NT2/D1 (cell line): ENCODE data around the gene ATXN2L.

ENCODE experiments used
- SUZ12 ChIP-seq: IDR thresholded peaks from 2 replicates; pipeline ENCODE4 v1.6.1; 2011; ENCODE audit not compliant: insufficient read length, insufficient read depth; ENCODE audit errors: extremely low read depth
- YY1 ChIP-seq: IDR thresholded peaks from 2 replicates; pipeline ENCODE4 v1.6.1; 2011; ENCODE audit not compliant: insufficient read length, insufficient read depth
- ZNF274 ChIP-seq: IDR thresholded peaks from 2 replicates; pipeline ENCODE4 v1.6.1; 2011; ENCODE audit warnings: mild to moderate bottlenecking, low read depth, low read length

DNA sequence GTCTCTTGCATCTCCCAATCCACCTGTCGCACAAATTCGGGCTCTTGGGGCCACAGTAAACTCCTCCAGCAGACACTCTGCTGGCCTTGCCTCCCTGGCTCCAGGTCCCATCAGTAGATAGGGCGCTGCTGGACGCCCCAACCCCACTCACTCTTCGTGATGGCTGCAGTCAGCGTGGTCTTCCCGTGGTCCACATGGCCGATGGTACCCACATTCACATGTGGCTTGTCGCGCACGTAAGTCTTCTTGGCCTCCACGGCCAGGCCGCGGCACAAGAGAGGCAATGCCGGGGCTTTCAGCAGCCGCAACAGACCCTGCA lies 22.9 kb downstream of the ATXN2L start:
- TF ChIP-seq YY1 (no peak), SUZ12 (no peak), ZNF274 (no peak)
